GM18499 (cell line): ENCODE results near the gene MUC5AC.
"Not testable (repeated sequence)": the region's sequence is repeated elsewhere in the genome, so short reads cannot be mapped to it uniquely, and the experiment has no call there.

ENCODE experiments used
- ATAC-seq: cut with Tn5 transposase; IDR thresholded peaks from one replicate; pipeline ENCODE4 v1.9.1; 2021; ENCODE audit warnings: moderate number of reproducible peaks; ENCODE audit not compliant: insufficient read depth, unreplicated experiment

MUC5AC gene

GRCh38 chr11:1244557-1244956 lies 86.8 kb downstream of the MUC5AC start:
- not testable (repeated sequence) for ATAC-seq

- not testable (repeated sequence) for ATAC-seq
Observed at GRCh38 chr11:1245717-1246116, 88.0 kb downstream of the MUC5AC start.

GRCh38 chr11:1246301-1246700 lies 88.5 kb downstream of the MUC5AC start:
- not testable (repeated sequence) for ATAC-seq

- ATAC-seq = not testable (repeated sequence)
Observed at GRCh38 chr11:1247026-1247425, 89.3 kb downstream of the MUC5AC start.

GRCh38 chr11:1248951-1249350 lies 91.2 kb downstream of the MUC5AC start:
- not testable (repeated sequence) for ATAC-seq

GRCh38 chr11:1250411-1250810 lies 92.7 kb downstream of the MUC5AC start:
- ATAC-seq = not testable (repeated sequence)
